Lower leg skin (tissue), 4 donors: ENCODE data around the gene IGSF21. TPM values are rescaled to one million over a fixed set of nuclear protein-coding genes. Genes with fewer than 3 reads are reported as not detected.

Experiments used
- DNase-seq, 2 donors: peaks; one replicate each; pipeline ENCODE4 v3.0.0-alpha.2; 2019; ENCODE audit warnings: low spot score in 2 of 2
- H3K4me3 ChIP-seq: fragments of 200-600 bp; sonication (generic); 2 replicates; pipeline ENCODE4 v1.5.1; 2017; ENCODE audit warnings: mild to moderate bottlenecking, low read depth; ENCODE audit not compliant: poor library complexity, severe bottlenecking
- POLR2A ChIP-seq, 2 donors: fragments of 450-650 bp; IDR thresholded peaks; one replicate each; pipeline ENCODE4 v1.6.1; 2016 to 2017; ENCODE audit warnings: antibody characterized with exemption in 2 of 2, mild to moderate bottlenecking in 1 of 2, moderate library complexity in 1 of 2
- WGBS, 2 donors: methylation state at CpG; one replicate each; pipeline ENCODE4 v1.1.5; 2018; 5-methylcytosine and 5-hydroxymethylcytosine counted together
- intact Hi-C: fragments of 100-400 bp; cut with DNase I; formaldehyde crosslinking; loops from one replicate; pipeline ENCODE4 v1.15.0; 2023; ENCODE audit warnings: low total_unique reads
- total RNA-seq, 4 donors: library from RNA; depleted of rRNA; stranded (reverse); fragments of >200 nt; gene quantifications; one replicate each; pipeline ENCODE4 v1.1.0, GENCODE V29; 2016
- TF ChIP-seq, protein P1 (sequence below), 3 donors: fragments of 450-650 bp; IDR thresholded peaks; one replicate each; pipeline ENCODE4 v1.5.1; 2016; ENCODE audit warnings: antibody characterized with exemption in 3 of 3, mild to moderate bottlenecking in 3 of 3, moderate library complexity in 2 of 3

The IGSF21 gene
- total RNA-seq, 4 donors from 2014 or later, result 0.66 to 3.0 (median 1.3) TPM

DNA sequence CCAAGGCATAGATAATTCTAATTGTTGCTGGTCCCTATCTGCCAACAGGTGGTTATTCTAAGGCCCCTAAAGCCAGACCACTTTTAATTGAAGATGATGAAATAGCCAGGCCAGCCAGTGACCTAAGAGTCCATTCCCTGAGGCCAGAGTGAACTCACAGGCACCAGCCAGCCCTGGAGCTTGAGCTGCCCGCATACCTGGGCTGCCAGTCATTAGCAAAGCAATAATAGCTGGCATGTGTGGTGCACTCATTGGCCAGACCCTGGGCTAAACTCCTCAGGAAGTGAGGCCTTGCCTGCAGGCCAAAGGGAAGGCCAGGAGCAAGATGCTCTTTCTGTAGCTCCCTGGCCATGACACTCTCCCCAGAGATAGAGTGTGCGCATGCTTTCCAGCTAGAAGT lies 192.8 kb downstream of the IGSF21 start:
- TF ChIP-seq POLR2A (IDR thresholded peaks at IDR 0.05), result no peak
- TF ChIP-seq, protein P1, sequence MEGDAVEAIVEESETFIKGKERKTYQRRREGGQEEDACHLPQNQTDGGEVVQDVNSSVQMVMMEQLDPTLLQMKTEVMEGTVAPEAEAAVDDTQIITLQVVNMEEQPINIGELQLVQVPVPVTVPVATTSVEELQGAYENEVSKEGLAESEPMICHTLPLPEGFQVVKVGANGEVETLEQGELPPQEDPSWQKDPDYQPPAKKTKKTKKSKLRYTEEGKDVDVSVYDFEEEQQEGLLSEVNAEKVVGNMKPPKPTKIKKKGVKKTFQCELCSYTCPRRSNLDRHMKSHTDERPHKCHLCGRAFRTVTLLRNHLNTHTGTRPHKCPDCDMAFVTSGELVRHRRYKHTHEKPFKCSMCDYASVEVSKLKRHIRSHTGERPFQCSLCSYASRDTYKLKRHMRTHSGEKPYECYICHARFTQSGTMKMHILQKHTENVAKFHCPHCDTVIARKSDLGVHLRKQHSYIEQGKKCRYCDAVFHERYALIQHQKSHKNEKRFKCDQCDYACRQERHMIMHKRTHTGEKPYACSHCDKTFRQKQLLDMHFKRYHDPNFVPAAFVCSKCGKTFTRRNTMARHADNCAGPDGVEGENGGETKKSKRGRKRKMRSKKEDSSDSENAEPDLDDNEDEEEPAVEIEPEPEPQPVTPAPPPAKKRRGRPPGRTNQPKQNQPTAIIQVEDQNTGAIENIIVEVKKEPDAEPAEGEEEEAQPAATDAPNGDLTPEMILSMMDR (IDR thresholded peaks at IDR 0.05), result no peak
- H3K4me3 ChIP-seq, result no peak overlapping the region
- no peak for DNase-seq
- WGBS, 2 donors, result 78 to 100% methylated on average over 1 to 2 of the region's 2 CpGs
- intact Hi-C loops, result no loop called here

DNA sequence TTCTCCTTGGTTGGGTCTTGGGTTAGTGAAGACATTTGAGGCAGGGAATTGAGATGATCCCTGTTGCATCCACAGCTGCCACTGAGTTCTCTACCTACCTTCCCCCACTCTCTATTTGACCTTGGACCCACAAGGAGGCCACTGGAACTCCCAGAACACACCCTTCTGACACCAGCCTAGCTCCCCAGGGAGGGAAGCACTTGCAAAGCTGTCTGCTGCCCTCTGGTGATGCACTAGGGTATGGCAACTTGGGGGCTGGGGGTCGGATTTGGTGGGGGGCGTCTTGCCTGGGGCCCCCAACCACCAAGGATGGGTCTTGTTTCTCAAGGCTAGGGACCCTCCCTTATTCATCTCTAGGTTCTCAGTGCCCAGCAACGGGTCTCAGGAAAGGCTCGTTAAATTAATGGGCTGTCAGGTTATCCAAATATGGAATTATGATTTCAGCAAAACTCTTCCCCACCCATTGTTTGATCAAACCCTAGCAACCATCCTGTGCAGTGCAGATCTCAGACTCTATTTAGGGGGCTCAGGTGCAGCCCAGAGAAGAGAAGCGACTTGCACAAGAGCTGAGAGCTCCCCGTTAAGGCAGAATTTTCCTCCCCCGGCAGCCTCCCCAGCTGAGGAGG lies 195.3 kb downstream of the IGSF21 start:
- WGBS, 2 donors, result 54 to 59% methylated on average over 7 of the region's 7 CpGs
- no peak for DNase-seq
- intact Hi-C loops, result no loop called here
- no peak overlapping the region for H3K4me3 ChIP-seq
- no peak for TF ChIP-seq POLR2A (IDR thresholded peaks at IDR 0.05)
- TF ChIP-seq, protein P1 (IDR thresholded peaks at IDR 0.05), result no peak

DNA sequence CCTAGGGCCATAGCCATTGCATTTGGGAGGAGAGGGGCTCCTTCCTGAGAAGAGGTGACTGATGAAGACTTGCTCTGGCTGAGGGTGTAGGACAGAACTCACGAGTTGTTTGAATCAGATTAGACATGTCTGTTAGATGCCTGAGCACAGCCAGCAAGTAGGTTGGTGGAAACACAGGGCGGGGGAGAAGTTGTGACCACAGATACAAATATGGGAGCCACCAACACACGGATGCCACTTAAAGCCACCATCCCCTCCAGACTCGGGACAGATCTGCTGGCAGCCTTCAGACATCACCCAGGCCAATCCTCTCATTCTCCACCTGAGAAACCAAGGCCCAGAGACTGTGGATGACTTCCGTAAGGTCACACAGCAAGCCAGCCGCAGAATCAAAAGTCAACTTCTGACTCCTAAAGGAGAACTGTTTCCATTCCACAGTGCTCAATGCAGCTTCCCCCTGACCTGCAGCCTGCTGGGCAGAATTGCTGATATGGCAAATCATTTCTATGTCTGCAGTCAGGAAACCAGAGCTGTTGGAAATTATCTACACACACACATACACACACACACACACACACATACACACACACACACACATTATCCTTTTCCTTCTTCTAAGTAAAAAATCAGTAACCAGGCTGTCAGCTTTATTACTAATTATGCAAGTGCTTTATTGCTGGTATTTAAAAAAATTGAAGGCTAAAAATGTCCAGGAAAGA lies 196.7 kb downstream of the IGSF21 start:
- intact Hi-C loops, result no loop called here
- no peak overlapping the region for H3K4me3 ChIP-seq
- no peak for TF ChIP-seq POLR2A (IDR thresholded peaks at IDR 0.05)
- TF ChIP-seq, protein P1 (IDR thresholded peaks at IDR 0.05), result no peak
- 75 to 77% methylated on average over 6 of the region's 6 CpGs for WGBS, 2 donors
- DNase-seq, result no peak

DNA sequence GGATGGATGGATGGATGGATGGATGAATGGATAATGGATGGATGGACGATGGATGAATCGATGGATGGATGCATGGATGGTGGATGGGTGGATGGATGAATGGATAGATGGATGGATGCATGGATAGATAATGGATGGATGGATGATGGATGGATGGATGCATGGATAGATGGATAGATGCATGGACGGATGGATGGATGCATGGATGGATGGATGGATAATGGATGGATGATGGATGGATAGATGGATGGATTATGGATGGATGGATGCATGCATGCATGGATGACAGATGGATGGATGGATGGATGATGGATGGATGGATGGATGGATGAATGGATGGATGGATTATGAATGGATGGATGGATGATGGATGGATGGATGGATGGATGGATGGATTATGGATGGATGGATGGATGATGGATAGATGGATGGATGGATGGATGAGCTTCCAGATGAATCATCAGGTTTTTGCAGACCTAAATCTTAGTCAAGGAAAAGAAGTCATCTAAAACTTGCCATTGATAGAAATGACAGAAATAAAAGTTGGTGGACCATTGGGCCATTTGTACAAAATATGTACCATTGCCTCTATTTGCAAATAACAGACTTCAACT lies 197.7 kb downstream of the IGSF21 start:
- no peak for TF ChIP-seq POLR2A (IDR thresholded peaks at IDR 0.05)
- TF ChIP-seq, protein P1 (IDR thresholded peaks at IDR 0.05), result no peak
- H3K4me3 ChIP-seq, result no peak overlapping the region
- WGBS, 2 donors, result 87 to 89% methylated on average over 3 of the region's 3 CpGs
- DNase-seq, result no peak
- intact Hi-C loops, result no loop called here

DNA sequence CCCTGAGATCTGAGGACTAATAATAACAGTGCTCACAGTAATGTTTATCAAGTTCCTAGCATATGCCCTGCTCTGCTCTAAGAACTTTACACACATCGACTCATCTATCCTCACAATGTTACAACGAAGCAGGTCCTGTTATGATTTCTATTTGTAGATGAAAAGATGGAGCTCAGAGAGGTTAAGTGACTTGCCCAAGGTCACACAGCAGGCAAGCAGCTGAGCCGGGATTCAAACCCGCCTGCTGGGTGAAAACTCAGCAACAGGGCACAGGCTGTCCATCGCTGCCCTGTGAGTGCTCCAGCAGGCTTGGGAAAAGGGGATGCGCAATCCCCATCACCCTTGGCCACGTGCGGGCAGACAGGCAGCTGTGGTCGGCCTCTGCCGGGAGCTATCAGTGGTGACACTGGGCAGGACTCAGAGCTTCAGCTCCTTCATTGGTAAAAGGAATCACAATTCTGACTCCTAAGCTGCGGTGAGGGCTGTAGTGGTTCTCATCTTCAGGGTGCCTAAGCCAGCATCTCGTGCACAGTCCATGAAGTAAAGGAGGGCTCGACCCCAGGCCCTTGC lies 199.8 kb downstream of the IGSF21 start:
- intact Hi-C loops, result no loop called here
- TF ChIP-seq, protein P1 (IDR thresholded peaks at IDR 0.05), result no peak
- no peak for TF ChIP-seq POLR2A (IDR thresholded peaks at IDR 0.05)
- 78 to 83% methylated on average over 12 of the region's 13 CpGs for WGBS, 2 donors
- no peak for DNase-seq
- no peak overlapping the region for H3K4me3 ChIP-seq
